DND-41 (cell line): Measurements from ENCODE around the gene GID8.

Experiments used
- ATAC-seq: fragments of 200-7000 bp; cut with Tn5 transposase; 3 replicates; pipeline ENCODE4 v1.9.1; 2021; ENCODE audit warnings: low read depth; ENCODE audit not compliant: insufficient read depth
- DNase-seq: peaks from one replicate; pipeline ENCODE4 v3.0.0-alpha.2; 2020
- H2AFZ ChIP-seq: 2 replicates; pipeline ENCODE4 v1.6.0; 2012; ENCODE audit warnings: low read depth, low read length
- H3K27ac ChIP-seq: 2 replicates; pipeline ENCODE4 v1.5.1; 2012; ENCODE audit warnings: low read length, inconsistent platforms
- H3K27me3 ChIP-seq: fragments of 200-600 bp; sonication (generic); 2 replicates; pipeline ENCODE4 v1.6.0; 2012; ENCODE audit warnings: low read length, mild to moderate bottlenecking, inconsistent platforms; ENCODE audit not compliant: insufficient read depth, poor library complexity
- H3K36me3 ChIP-seq: 2 replicates; pipeline ENCODE4 v1.5.1; 2012; ENCODE audit warnings: low read length, inconsistent platforms; ENCODE audit not compliant: insufficient read depth
- H3K4me1 ChIP-seq: 2 replicates; pipeline ENCODE4 v1.5.1; 2012; ENCODE audit warnings: mild to moderate bottlenecking, low read length; ENCODE audit not compliant: insufficient read depth
- H3K4me2 ChIP-seq: 2 replicates; pipeline ENCODE4 v1.6.0; 2012; ENCODE audit warnings: mild to moderate bottlenecking, moderate library complexity, low read length, inconsistent platforms; ENCODE audit not compliant: insufficient read depth
- H3K4me3 ChIP-seq, 2 experiments: fragments of 200-600 bp in 1 of 2; shearing (Covaris generic) in 1 of 2; 2 replicates each; pipeline ENCODE4 v1.5.1; 2012 to 2016; ENCODE audit warnings: inconsistent platforms in 2 of 2, low read length in 2 of 2, mild to moderate bottlenecking in 2 of 2, low read depth in 1 of 2, moderate library complexity in 1 of 2
- H3K79me2 ChIP-seq: 2 replicates; pipeline ENCODE4 v1.6.0; 2012; ENCODE audit warnings: low read length, inconsistent platforms; ENCODE audit not compliant: insufficient read depth
- H3K9ac ChIP-seq: 2 replicates; pipeline ENCODE4 v1.6.0; 2012; ENCODE audit warnings: low read depth, mild to moderate bottlenecking, inconsistent platforms, low read length, moderate library complexity
- H3K9me3 ChIP-seq: 2 replicates; pipeline ENCODE4 v1.5.1; 2012; ENCODE audit warnings: low read length, moderate library complexity, mild to moderate bottlenecking, inconsistent platforms; ENCODE audit not compliant: insufficient read depth, severe bottlenecking
- H4K20me1 ChIP-seq: 2 replicates; pipeline ENCODE4 v1.6.0; 2012; ENCODE audit warnings: low read length; ENCODE audit not compliant: insufficient read depth
- EZH2 ChIP-seq: IDR thresholded peaks from 3 replicates; pipeline ENCODE4 v1.6.1; 2012; ENCODE audit warnings: borderline replicate concordance, low read depth, mild to moderate bottlenecking, moderate library complexity, low read length, inconsistent platforms; ENCODE audit not compliant: severe bottlenecking
- TF ChIP-seq, protein P1 (sequence below): IDR thresholded peaks from 2 replicates; pipeline ENCODE4 v1.5.1; 2012; ENCODE audit warnings: borderline replicate concordance, low read length, moderate library complexity, mild to moderate bottlenecking; ENCODE audit not compliant: poor library complexity, severe bottlenecking; ENCODE audit errors: extremely low read depth

GID8 gene

DNA sequence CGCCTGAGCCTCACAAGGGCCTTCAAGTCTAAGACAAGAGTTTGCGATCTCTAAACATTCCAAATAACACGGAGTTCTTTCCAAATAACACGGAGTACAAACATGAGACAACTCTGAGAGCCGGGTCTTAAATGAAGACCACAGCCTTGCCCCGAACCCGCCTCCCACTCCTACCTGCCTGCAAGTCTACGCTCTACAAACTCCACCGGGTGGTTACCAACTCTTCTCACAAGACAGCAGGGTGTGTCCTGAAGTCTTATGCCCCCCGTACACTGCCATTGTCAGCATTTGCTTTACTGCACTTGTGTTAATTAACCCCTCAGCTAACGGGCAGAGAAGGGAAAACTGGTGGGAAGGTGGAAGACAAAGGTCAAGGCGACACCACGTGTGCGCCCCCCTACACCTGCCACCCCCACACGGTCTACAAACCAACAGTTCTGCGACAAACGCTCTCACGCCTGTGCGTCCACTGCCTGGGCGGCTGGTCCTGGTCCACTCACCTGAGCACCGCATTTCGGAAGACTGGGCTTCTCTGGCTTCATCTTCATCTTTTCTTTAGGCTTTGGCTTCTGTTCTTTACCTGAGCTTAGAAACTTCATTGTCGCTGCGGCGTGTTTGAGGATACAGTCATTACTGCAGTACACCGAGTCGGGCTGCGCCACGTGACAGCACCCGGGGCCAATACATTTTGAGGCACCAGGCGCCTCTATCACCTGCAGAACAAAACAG is 31.1 kb upstream of the GID8 start:
- H3K9me3 ChIP-seq, result no peaks in the 10 kb centered on the region
- no peak for TF ChIP-seq EZH2
- TF ChIP-seq, protein P1, sequence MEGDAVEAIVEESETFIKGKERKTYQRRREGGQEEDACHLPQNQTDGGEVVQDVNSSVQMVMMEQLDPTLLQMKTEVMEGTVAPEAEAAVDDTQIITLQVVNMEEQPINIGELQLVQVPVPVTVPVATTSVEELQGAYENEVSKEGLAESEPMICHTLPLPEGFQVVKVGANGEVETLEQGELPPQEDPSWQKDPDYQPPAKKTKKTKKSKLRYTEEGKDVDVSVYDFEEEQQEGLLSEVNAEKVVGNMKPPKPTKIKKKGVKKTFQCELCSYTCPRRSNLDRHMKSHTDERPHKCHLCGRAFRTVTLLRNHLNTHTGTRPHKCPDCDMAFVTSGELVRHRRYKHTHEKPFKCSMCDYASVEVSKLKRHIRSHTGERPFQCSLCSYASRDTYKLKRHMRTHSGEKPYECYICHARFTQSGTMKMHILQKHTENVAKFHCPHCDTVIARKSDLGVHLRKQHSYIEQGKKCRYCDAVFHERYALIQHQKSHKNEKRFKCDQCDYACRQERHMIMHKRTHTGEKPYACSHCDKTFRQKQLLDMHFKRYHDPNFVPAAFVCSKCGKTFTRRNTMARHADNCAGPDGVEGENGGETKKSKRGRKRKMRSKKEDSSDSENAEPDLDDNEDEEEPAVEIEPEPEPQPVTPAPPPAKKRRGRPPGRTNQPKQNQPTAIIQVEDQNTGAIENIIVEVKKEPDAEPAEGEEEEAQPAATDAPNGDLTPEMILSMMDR, result no peak
- H3K9ac ChIP-seq, result no peak overlapping the region
- ATAC-seq, result no peak
- H2AFZ ChIP-seq, result no peak overlapping the region
- no peaks in the 10 kb centered on the region for H3K4me1 ChIP-seq
- no peaks in the 10 kb centered on the region for H3K27me3 ChIP-seq
- peaks cover 100% of the 10 kb centered on the region for H3K36me3 ChIP-seq
- H3K79me2 ChIP-seq, result peaks cover 57% of the 10 kb centered on the region
- no peak overlapping the region for H3K4me2 ChIP-seq
- H3K27ac ChIP-seq, result no peak overlapping the region
- H3K4me3 ChIP-seq, result no peak overlapping the region
- DNase-seq, result no peak
- H4K20me1 ChIP-seq, result peaks cover 77% of the 10 kb centered on the region

DNA sequence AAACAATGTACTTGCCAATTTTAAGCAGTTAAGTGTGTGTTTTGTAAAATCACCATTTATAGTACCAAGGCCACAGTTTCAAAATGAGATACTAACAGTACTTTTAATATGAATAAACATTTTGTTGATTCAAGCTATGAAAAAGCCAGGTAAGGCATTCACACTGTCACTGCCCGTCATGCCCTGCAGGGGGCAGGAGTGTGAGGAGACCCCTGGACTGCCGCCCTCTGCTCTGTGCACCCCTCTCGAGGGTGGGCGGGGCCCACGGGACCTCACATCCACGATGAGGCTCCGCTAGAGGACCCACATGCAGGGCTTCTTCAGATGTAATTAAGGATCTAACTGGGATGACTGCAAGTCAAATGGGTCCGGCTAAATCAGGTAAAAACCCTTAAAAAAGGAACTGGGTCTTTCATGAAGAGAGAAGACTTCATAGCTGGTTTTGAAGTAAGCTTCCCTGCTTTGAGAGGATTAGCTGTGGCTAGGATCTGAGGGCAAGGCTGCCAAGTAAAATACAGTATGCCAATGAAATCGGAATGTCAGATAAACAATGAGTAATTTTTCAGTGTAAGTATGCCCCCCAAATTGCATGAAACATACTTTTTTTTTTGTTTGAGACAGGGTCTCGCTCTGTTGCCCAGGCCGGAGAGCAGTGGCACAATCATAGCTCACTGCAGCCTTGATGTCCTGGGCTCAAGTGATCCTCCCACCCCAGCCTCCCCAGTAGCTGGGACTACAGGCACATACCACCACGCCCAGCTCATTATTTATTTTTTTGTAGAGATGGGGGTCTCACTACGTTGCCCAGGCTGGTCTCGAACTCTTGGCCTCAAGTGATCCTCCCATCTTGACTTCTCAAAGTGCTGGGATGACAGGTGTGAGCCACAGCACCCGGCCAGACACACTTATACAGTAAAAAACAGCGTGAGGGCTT is 30.3 kb upstream of the GID8 start:
- H4K20me1 ChIP-seq, result peaks cover 82% of the 10 kb centered on the region
- TF ChIP-seq, protein P1, result peak; percentile 76
- TF ChIP-seq EZH2, result no peak

DNA sequence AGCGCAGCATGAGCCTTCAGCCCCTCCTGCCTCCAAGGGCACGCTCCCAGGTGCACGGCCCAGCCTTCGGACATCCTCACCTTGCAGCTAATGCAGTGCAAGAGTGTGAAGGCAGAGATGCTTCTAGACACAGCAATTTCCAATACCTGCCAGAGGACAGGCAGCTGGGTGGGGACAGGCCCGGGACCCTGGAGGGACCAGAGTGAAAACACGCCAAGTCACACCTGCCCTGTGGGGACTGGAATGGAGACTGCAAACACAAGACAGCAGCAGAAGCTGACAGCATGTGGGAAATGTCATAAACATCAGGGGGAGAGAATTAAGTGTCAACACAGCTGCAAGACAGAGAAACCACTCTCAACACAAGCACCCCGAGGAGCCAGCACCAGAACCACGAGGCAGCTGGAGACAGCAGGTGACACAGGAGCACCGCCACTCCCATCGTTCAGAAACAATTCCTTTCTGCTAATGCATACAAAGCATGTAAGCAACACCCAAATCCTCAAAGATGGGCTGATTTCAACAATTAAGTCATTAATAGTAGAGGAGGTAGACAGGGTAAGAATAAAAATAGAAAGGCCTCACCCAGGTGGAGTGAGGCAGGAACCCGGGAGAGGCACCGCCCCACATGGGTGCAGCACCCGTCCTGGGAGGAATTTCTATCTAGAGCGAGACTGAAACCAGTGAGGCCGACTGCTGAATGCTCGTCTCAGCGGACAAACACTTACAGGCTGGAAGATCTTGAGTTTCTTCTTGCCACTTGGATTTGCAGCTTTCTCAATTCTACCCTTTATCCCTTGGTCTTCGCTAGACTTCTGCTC is 28.8 kb upstream of the GID8 start:
- no peak overlapping the region for H3K4me2 ChIP-seq
- no peaks in the 10 kb centered on the region for H3K4me1 ChIP-seq
- H2AFZ ChIP-seq, result no peak overlapping the region
- H3K79me2 ChIP-seq, result peaks cover 81% of the 10 kb centered on the region
- peaks cover 98% of the 10 kb centered on the region for H3K36me3 ChIP-seq
- TF ChIP-seq, protein P1, result no peak
- TF ChIP-seq EZH2, result no peak
- no peaks in the 10 kb centered on the region for H3K9me3 ChIP-seq
- DNase-seq (no peak), ATAC-seq (peak; percentile 35)
- H4K20me1 ChIP-seq, result peaks cover 85% of the 10 kb centered on the region
- H3K9ac ChIP-seq, result no peak overlapping the region
- no peaks in the 10 kb centered on the region for H3K27me3 ChIP-seq
- no peak overlapping the region for H3K4me3 ChIP-seq
- no peak overlapping the region for H3K27ac ChIP-seq

More for the DNA sequence above, 30.3 kb upstream of the GID8 start:
- H3K4me1 ChIP-seq, result no peaks in the 10 kb centered on the region
- no peak overlapping the region for H3K27ac ChIP-seq
- H3K79me2 ChIP-seq, result peaks cover 66% of the 10 kb centered on the region
- no peak overlapping the region for H3K9ac ChIP-seq
- peaks cover 99% of the 10 kb centered on the region for H3K36me3 ChIP-seq
- ATAC-seq (peak; percentile 73; the same call in 2 of the 3 replicates), DNase-seq (peak; percentile 50)
- no peaks in the 10 kb centered on the region for H3K9me3 ChIP-seq
- H3K4me2 ChIP-seq, result no peak overlapping the region
- H2AFZ ChIP-seq, result no peak overlapping the region
- H3K4me3 ChIP-seq, result no peak overlapping the region
- H3K27me3 ChIP-seq, result no peaks in the 10 kb centered on the region
